SU-DHL-6 (cell line): ENCODE data around the gene BET1L.

ENCODE experiments used
- EZH2phosphoT487 ChIP-seq: fragments of 200-600 bp; sonication (generic), shearing (Covaris generic); conservative IDR thresholded peaks from 2 replicates; pipeline ENCODE4 v1.6.1; 2018; ENCODE audit warnings: mild to moderate bottlenecking, antibody characterized with exemption, low read length, moderate library complexity, mixed read lengths
- TF ChIP-seq, protein P1 (sequence below): fragments of 200-600 bp; sonication (generic); IDR thresholded peaks from one replicate; pipeline ENCODE4 v1.5.1; 2017; ENCODE audit warnings: antibody characterized with exemption, mild to moderate bottlenecking, low read length, moderate library complexity; ENCODE audit not compliant: insufficient read depth, poor library complexity, severe bottlenecking

DNA sequence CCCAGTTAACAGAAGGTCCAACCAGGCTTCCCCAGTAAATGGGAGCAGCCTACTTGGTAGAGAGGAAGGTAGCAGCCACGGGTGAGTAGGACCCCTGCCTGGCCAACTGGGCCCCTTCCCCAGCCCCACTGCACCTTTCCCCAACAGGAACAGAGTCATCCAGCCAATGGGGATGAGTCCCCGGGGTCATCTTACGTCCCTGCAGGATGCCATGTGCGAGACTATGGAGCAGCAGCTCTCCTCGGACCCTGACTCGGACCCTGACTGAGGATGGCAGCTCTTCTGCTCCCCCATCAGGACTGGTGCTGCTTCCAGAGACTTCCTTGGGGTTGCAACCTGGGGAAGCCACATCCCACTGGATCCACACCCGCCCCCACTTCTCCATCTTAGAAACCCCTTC lies 6.9 kb upstream of the BET1L start:
- TF ChIP-seq, protein P1, sequence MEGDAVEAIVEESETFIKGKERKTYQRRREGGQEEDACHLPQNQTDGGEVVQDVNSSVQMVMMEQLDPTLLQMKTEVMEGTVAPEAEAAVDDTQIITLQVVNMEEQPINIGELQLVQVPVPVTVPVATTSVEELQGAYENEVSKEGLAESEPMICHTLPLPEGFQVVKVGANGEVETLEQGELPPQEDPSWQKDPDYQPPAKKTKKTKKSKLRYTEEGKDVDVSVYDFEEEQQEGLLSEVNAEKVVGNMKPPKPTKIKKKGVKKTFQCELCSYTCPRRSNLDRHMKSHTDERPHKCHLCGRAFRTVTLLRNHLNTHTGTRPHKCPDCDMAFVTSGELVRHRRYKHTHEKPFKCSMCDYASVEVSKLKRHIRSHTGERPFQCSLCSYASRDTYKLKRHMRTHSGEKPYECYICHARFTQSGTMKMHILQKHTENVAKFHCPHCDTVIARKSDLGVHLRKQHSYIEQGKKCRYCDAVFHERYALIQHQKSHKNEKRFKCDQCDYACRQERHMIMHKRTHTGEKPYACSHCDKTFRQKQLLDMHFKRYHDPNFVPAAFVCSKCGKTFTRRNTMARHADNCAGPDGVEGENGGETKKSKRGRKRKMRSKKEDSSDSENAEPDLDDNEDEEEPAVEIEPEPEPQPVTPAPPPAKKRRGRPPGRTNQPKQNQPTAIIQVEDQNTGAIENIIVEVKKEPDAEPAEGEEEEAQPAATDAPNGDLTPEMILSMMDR: no peak
- TF ChIP-seq EZH2phosphoT487: no peak
